ENCODE data around the gene TPM2.
A peak's percentile ranks its signal among the peaks of the same experiment; 100 is the strongest.
"Not testable (repeated sequence)": the region's sequence is repeated elsewhere in the genome, so short reads cannot be mapped to it uniquely, and the experiment has no call there.

The TPM2 gene

GRCh38 chr9:35653611-35654010, 36.1 kb downstream of the TPM2 start:
- no peak for DNase-seq (ENCODE audit: low read depth)

- DNase-seq (ENCODE audit: low read depth), result no peak
Measured at GRCh38 chr9:35652829-35653209, 36.9 kb downstream of the TPM2 start.

GRCh38 chr9:35651956-35652828, 37.5 kb downstream of the TPM2 start:
- no peak for DNase-seq (ENCODE audit: low read depth)

GRCh38 chr9:35650341-35651158, 39.2 kb downstream of the TPM2 start, which contains the start of gene SIT1:
SIT1 (minus strand) TSS chr9:35650931; CDS start chr9:35650853, 78 bp downstream.
- DNase-seq (ENCODE audit: low read depth), result no peak

GRCh38 chr9:35649431-35650340, 40.0 kb downstream of the TPM2 start:
- DNase-seq (ENCODE audit: low read depth), result no peak

GRCh38 chr9:35646533-35647265, 43.0 kb downstream of the TPM2 start:
- DNase-seq (ENCODE audit: low read depth), result peak; percentile 34

- DNase-seq (ENCODE audit: low read depth), result no peak
Measured at GRCh38 chr9:35646153-35646532, 43.6 kb downstream of the TPM2 start.

GRCh38 chr9:35645736-35646135, 44.0 kb downstream of the TPM2 start:
- not testable (repeated sequence) for DNase-seq (ENCODE audit: low read depth)

GRCh38 chr9:35643046-35643445, 46.7 kb downstream of the TPM2 start:
- no peak for DNase-seq (ENCODE audit: low read depth)

GRCh38 chr9:35641478-35641877, 48.2 kb downstream of the TPM2 start:
- DNase-seq (ENCODE audit: low read depth), result not testable (repeated sequence)

GRCh38 chr9:35640431-35640830, 49.3 kb downstream of the TPM2 start:
- not testable (repeated sequence) for DNase-seq (ENCODE audit: low read depth)

- no peak for DNase-seq (ENCODE audit: low read depth)
Measured at GRCh38 chr9:35639631-35640030, 50.1 kb downstream of the TPM2 start.

- not testable (repeated sequence) for DNase-seq (ENCODE audit: low read depth)
Measured at GRCh38 chr9:35639225-35639624, 50.5 kb downstream of the TPM2 start.

GRCh38 chr9:35638751-35639150, 51.0 kb downstream of the TPM2 start:
- not testable (repeated sequence) for DNase-seq (ENCODE audit: low read depth)

- DNase-seq (ENCODE audit: low read depth), result not testable (repeated sequence)
Measured at GRCh38 chr9:35637427-35637955, 52.2 kb downstream of the TPM2 start.

GRCh38 chr9:35636877-35637246, 52.9 kb downstream of the TPM2 start:
- DNase-seq (ENCODE audit: low read depth), result not testable (repeated sequence)

- no peak for DNase-seq (ENCODE audit: low read depth)
Measured at GRCh38 chr9:35636135-35636876, 53.4 kb downstream of the TPM2 start.

GRCh38 chr9:35635730-35636129, 54.0 kb downstream of the TPM2 start:
- no peak for DNase-seq (ENCODE audit: low read depth)
